Activated CD4-positive, alpha-beta T cell treated with anti-CD3 and anti-CD28 coated beads for 24 hours (primary cell): ENCODE data around the gene RNF13.
"Not testable (repeated sequence)": the region's sequence is repeated elsewhere in the genome, so short reads cannot be mapped to it uniquely, and the experiment has no call there.

Experiments
- DNase-seq, 2 donors: peaks; one replicate each; pipeline ENCODE4 v3.0.0-alpha.2; 2020; ENCODE audit warnings: low read depth in 2 of 2

RNF13 gene

DNA sequence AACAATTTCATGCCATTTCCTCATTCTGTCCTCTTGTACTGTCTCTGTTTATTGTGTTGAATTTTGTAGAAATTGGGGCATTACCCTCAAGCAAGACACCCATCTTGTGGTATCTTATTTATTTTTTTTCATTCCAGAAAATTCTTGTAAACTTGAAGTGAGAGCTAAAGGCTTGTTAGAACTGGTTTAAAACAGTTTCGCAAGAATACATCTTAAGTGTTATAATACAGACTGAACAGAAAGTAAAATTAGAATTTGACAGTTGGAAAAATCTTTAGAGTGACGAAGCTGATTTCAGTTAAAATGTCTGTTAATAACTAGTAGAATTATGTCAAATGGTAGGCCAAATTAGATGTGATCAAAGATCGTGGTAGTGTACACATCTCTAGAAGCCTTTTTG lies 26.9 kb downstream of the RNF13 start:
- no peak for DNase-seq

DNA sequence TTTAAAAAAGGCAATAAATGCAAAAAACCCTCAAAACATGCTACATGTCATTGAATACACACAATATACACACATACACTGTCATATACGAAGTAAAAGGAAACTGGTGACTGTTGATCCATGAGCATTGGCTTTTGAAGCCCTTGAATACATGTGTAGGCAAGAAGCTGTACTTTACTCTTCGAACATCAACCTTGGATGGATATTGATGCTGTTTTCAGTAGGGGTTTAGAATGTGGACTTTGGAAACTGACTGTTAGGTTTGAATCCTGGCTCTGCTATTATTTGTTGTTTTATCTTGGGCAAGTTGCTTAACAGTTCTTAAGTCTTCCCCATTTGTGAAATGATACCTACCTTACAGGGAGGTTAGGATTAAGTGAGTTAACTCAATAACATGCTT lies 30.5 kb downstream of the RNF13 start:
- no peak for DNase-seq

DNA sequence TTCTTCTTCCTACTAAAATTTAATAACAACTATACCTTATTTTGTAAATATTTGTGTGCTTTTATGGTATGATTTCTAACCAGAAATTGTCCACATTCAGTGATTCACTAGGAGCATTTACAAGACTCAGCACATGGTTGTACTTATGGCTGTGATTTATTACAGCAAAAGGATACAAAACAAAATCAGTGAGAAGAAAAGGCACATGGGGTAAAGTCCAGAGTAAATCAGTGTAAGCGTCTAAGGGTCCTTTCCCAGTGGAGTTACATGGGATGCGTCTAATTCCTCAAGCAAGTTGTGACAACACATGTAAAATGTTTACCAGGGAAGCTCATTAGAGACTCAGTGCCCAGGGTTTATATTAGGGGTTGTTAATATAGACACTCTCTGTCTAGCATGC lies 31.1 kb downstream of the RNF13 start:
- no peak for DNase-seq

DNA sequence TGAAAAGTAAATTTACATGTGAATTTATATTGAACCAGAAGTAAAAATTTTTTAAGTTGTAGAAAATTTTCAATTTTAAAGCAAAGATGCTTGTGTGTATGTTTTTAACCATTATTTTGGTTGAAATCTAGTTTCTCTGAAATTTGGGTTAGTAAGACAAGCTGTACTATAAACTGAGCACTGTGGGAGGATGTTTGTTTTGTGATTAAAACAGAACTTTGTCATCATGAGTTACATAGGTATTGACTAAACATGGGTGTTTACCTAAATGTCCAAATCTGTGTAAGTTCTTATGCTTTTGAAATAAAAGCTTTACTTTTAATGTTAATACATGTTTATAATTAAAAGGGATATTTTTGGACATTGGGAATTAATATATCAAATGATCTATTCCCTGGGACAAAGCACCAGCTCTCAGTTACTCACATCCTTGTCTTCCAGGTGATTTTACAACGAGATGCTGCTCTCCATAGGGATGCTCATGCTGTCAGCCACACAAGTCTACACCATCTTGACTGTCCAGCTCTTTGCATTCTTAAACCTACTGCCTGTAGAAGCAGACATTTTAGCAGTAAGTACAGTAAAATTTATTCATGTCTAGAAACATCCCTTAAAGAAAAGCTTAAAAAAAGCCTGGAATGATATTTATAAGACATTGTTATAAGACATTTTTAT lies 32.7 kb downstream of the RNF13 start:
- no peak for DNase-seq

DNA sequence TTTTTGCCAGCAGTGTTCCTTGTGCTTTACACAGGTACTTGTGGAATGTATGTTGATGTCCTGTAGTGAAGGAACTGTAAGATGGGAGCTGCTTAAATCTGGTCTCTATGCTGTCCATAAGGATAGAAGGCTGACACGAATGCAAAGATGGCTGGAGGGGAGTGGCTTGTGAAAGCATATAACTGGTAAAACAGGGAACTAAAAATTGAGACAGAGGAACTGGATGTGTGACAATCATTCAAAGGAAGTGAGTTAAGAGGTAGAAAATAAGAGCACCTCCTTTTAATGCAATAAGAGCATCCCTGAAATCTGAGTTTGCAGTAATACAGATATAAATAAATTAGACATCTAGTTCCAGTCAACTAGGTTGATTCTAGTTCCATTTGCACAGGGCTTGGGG lies 35.2 kb downstream of the RNF13 start:
- no peak for DNase-seq

DNA sequence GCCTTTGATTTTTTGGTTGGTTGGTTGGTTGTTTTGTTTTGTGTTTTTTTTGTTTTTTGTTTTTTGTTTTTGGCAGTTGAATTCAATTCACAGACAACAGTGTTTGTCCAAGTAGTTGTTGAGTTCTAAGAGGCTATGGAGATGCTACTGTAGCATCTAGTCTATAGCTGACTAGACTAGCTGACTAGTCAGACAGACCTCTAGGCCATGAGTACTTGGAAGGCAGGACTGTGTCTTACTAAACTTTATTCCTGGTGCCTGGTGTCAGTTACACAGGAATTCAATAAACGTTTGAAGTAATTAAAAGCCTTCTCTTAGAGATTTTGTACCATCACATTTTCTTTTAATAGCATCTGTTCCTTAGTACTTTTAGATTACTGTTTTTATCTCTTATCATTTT lies 35.7 kb downstream of the RNF13 start:
- no peak for DNase-seq

DNA sequence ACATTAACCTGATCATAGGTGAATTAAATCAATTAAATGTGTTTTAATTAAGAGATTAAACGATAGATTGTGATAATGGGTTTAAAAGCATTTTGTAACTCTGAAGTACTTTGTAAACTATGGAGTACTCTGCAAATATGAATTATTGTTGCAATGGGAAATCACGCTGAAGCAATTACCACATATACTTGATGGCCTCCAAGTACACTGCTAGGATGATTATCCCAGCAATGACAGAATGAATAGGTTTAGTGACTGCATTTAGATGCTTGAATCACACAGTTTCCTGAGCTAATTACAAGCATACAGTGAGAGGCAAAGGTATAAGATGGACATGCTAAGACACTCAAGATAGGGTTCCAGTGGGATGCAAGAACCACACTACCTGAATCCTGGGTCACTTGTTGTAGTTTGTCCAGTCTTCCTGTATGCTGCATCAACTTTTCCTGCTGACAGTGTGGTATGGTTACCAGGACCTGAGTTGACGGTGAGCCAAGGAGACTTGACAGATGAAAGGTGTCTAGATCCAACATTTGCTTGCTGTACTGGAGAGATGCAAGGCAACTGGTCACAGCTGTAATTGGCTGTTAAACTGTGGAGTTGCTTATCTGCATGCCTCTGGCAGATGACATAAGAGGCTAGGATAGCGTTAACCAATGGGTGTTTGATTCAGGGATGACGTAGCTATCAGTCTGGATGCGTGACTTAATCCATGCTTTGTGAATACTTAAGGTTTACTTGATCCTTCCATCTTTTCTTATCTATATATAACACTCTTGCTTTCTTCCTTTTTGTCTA lies 38.0 kb downstream of the RNF13 start:
- DNase-seq = no peak

DNA sequence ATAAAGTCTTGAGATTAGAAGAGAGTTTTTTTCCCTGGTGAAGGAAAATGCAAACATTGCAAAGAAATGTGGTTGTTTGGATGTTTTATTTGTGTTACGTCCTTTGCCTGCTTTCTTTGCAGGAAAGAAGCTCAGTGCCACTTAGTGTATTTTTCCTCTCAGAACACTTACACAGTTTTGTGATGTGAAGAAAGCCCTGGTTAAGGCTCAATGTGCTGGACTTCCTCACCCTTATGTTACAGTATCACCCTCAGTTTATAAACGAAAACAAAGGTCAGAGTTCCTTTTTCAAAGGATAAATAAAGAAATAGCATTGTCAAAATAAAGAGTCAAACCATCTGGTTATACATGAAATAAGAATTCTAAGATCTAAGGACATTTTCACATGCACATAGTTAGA lies 45.9 kb downstream of the RNF13 start:
- DNase-seq = no peak

DNA sequence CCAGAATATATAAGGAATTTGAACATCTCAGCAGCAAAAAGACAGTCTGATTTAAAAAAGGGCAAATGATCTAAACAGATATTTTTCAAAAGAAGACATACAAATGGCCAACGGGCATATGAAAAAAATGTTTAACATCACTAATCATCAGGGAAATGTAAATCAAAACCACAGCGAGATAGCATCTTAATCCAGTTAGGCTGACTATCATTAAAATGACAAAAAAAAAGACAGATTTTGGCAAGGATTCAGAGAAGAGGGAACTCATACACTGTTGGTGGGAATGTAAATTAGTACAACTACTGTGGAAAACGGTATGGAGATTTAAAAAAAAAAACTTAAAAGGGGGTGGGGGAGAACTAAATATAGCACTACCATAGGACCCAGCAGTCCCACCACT lies 47.9 kb downstream of the RNF13 start:
- no peak for DNase-seq

DNA sequence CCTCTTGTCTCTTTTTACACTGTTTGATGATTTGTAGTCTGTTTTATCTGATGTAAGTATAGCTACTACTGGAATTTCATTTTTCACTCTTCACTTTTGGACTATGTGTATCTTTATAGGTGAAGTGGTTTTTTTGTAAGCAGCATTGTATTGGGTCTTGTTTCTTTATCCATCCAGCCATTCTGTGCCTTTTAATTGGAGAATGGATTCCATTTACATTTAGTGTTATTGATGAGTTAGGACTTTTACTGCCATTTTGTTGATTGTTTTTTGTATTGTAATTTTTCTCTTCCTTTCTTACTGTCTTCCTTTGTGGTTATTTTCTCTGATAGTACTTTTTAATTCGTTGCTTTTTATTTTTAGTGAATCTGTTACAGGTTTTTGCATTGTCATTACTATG lies 54.5 kb downstream of the RNF13 start:
- no peak for DNase-seq

DNA sequence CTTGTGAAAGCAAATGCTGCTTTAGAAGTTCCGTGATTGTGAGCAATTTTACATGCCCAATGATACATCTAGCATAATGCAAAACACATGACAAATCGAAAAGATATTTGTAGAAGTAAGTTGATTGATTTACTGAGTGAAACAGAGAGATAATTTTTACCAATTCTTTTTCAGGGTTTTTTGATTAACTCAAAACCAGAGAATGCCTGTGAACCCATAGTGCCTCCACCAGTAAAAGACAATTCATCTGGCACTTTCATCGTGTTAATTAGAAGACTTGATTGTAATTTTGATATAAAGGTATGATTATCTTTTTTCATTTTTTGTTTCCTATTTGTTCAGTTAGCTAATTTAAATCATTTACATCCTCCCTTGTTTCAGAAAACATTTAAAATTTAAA lies 58.8 kb downstream of the RNF13 start:
- no peak for DNase-seq

DNA sequence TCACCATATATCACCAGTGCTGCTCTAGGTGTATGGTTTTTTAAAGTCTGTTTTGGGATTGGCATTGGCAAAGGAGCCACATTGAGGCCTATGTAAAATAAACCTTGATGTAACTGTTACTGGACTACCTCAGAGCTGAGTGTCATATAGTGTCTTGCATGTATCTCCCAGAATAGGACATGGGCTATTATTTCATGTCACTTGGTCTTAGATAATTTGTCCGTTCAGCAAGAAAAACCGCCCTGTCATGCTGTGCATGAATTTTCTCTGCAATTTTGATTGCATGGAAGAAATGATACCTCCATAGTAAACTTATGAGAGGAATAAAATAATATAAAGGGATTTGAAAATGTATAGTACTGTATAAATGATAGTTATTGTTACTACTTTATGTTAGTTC lies 59.6 kb downstream of the RNF13 start:
- DNase-seq = no peak

DNA sequence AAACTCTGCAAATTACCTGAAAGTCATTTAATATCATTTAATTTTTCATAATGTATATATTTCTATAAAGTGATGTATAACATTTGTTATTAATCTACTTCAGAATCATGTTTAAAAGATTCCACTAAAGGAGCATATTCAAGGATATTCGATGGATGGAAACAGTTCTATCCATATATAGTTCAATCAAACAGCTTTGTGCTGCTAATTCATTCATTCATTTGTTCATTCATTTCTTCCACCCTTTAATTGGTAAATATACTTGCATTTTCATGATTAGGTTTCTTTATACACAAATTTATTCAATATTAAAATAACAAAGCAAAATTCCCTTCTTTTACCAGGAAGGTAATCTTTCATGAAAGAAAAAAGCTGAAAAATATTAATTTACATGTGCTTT lies 64.7 kb downstream of the RNF13 start:
- no peak for DNase-seq

DNA sequence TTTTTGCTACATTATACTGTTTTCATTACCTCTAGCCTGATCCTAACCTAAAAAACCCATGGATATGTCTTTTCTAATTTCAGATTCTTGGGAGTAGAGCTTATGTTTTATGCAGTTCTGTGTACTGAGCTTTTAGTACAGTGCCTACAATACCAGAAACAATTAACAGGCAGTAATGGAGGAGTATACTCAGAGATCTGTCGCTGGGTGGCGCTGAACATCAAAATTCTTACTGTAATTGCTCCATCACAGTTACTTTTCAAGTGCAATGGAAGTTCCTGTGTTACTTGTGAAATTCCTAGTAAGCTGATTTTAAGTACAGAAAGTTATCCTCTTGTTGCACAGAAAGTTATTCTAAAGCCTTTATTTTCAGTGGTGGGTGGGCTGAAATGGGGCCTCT lies 66.9 kb downstream of the RNF13 start:
- peak in 1 of 2 donors; percentile 2 for DNase-seq

DNA sequence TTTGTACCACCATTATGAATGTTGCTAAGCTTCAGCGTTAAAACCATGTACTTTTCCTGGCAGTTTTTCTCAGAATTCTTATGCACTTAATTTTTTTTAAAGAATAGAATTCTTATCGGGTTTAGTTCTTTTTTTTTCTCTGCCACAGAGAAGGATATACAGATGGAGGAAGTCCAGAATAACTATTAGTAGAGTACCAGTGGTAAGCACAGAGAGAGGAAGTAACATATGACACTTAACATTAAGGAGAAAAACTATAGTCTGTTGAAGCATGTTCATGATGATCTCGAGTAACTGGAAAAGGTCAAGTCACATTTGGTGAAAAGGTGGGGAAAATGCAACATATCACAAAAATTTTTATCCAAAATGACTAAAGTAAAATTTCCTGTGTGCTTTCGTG lies 68.9 kb downstream of the RNF13 start:
- DNase-seq = no peak

DNA sequence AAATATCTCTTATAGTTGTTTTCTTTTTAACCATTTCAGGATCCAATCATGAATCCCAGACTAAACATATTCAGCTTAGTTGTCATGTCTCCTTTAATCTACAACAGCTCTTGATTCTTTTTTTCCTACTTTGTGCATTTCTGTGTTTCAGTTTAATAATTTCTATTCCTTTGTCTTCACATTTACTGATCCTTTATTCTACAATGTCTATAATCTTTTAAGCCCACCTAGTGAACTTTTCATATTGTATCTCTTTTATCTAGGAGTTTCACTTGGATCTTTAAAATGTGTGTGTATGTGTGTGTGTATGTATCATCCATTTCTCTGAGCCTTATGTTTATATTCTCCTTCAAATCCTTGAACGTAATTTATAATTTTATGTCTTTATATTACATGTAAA lies 70.1 kb downstream of the RNF13 start:
- no peak for DNase-seq

DNA sequence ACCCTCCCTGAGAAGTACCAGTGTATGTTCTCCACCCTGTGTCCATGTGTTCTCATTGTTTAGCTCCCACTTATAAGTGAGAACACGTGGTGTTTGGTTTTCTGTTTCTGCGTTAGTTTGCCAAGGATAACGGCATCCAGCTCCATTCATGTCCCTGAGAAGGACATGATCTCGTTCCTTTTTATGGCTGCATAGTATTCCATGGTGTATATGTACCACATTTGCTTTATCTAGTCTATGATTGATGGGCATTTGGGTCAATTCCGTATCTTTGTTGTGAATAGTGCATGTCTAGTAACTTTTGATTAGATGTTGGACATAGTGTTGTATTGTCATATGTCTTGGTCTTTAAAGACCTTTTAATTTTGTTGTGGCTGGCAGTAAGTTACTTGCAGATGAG lies 70.8 kb downstream of the RNF13 start:
- DNase-seq = not testable (repeated sequence)

DNA sequence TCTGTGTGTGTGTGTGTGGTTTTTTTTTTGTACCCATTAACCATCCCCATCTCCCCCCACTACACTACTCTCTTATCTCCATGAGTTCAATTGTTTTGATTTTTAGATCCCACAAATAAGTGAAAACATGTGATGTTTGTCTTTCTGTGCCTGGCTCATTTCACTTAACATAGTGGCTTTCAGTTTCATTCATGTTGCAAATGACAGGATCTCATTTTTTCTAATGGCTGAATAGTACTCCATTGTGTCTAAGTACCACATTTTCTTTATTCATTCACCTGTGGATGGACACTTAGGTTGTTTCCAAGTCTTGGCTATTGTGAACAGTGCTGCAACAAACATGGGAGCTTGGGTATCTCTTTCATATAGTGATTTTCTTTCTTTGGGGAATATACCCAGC lies 71.8 kb downstream of the RNF13 start:
- DNase-seq = not testable (repeated sequence)

DNA sequence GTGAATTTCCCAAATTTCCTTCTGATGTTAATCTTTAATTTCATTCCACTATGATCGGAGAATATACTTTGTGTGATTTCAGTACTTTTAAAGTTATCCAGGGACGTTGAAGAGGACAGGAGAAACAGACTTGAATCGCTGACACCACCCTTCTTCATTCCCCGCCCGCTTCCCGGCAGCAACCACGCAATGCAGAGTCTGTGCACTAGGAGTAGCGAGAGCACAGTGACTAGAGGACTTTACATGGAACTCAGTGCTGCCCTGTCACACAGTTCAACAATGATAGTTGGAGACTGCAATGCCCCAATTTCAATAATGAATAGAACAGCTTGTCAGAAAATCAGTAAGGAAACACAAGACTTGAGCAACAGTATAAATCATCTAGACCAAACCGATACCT lies 73.9 kb downstream of the RNF13 start:
- no peak for DNase-seq

DNA sequence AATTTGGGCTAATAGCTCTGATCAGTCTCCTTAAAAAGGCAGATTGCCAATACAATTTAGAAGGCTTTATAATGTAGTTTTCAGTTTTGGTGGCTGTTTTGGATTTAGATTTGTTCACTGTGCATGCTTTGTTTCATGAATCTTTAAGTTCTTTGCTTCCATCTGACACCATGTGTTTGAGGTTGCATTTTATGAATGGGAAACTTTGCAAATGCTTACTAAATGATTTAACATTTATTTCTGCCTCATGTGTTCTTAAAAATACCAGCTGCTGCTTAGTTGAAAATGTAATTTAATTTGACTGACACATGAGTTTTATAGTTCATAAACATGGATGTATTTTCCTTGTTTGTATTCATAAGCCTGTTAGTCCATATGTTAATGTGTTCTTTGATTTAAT lies 78.6 kb downstream of the RNF13 start:
- DNase-seq = no peak

DNA sequence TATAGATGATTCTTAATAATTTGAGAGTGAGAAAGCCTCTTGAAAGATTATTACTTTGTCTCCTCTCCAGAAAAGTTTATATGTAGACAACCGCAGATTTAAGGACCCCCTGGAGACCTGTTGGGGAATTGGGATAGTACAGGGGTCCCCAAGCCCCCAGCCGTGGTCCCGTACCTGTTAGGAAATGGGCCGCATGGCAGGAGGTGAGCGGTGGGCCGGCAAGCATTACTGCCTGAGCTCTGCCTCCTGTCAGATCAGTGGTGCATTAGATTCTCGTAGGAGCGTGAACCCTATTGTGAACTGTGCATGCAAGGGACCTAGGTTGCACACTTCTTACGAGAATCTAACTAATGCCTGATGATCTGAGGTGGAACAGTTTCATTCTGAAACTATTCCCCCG lies 79.4 kb downstream of the RNF13 start:
- no peak for DNase-seq

DNA sequence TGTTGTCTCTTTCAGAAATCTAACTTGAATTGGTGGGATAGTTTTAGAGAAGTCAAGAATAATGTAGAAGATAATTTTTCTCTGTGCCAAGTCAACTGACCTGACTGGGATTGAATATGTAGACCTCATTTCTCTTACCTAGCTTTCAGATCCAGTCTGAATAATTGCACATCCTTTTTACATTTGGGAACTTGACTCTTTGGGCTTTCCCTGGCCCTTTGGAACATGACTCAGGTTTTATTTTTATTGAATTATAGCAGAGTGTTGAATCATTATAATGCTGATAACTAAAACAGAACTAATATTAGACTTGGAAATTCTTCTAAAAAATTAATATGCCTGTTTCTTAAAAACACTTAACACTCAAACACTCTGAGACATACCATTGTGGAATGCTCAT lies 81.2 kb downstream of the RNF13 start:
- no peak for DNase-seq

DNA sequence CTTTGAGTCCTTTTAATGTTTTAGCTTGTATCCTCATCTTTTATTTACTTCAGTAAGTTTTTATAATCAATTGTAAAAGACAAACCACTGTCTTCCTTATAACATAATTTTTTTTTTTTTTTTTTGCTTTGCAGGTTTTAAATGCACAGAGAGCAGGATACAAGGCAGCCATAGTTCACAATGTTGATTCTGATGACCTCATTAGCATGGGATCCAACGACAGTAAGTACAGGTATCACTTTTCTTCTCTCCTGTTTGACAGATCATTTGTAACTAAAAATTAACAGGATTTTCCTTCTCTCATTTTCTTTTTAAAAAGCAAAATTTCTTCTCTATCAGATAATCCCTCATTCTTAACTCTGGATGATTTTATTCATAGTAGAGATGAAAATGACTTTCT lies 82.3 kb downstream of the RNF13 start:
- no peak for DNase-seq

DNA sequence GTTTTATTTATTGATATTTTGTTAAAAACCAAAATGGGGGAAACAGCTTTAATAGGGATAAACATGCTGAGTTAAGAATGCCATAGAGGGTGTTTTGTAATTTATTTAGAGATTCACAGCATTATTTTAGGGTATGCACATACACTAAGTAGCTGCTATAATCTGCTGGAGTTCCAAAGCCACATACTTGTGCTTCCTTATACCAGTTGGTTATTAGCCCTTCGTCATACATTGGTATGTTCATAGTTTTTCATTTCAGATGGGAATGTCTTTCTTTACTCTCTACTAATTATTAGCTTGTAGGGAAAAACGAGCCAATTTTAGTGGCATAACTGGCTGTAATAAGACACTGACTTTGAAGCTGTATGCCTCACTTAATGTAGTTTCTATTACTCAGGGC lies 82.8 kb downstream of the RNF13 start:
- DNase-seq = no peak
